NOMO-1 (cell line): ENCODE data around the gene PDE4D.

Experiments used
- DNase-seq, 2 experiments: peaks; one replicate each; lab custom pipeline; 2025; ENCODE audit not compliant: unreplicated experiment in 2 of 2; lab: John Stamatoyannopoulos, UW

PDE4D gene

GRCh38 chr5:59204114-59204897, 689.2 kb downstream of the PDE4D start:
- no peak for DNase-seq

GRCh38 chr5:59199868-59200267, 693.7 kb downstream of the PDE4D start:
- no peak for DNase-seq

GRCh38 chr5:59198832-59199231, 694.7 kb downstream of the PDE4D start:
- DNase-seq: no peak

GRCh38 chr5:59198365-59198764, 695.2 kb downstream of the PDE4D start:
- DNase-seq: no peak

GRCh38 chr5:59197911-59198310, 695.6 kb downstream of the PDE4D start:
- DNase-seq: no peak

GRCh38 chr5:59193616-59194319, 699.8 kb downstream of the PDE4D start:
- DNase-seq: no peak

GRCh38 chr5:59190746-59191145, 702.8 kb downstream of the PDE4D start:
- no peak for DNase-seq

GRCh38 chr5:59189472-59190244, 703.9 kb downstream of the PDE4D start:
- DNase-seq: no peak

GRCh38 chr5:59188419-59189225, 704.9 kb downstream of the PDE4D start:
- peak; percentile 63 to 67 for DNase-seq

GRCh38 chr5:59187857-59188256, 705.7 kb downstream of the PDE4D start:
- no peak for DNase-seq

- no peak for DNase-seq
Measured at GRCh38 chr5:59186623-59187022, 706.9 kb downstream of the PDE4D start.

GRCh38 chr5:59185757-59186385, 707.7 kb downstream of the PDE4D start:
- no peak for DNase-seq

- no peak for DNase-seq
Measured at GRCh38 chr5:59184769-59185168, 708.8 kb downstream of the PDE4D start.

- no peak for DNase-seq
Measured at GRCh38 chr5:59182760-59183159, 710.8 kb downstream of the PDE4D start.

- DNase-seq: no peak
Measured at GRCh38 chr5:59180515-59180914, 713.0 kb downstream of the PDE4D start.

- no peak for DNase-seq
Measured at GRCh38 chr5:59179704-59180103, 713.8 kb downstream of the PDE4D start.

GRCh38 chr5:59178482-59178881, 715.0 kb downstream of the PDE4D start:
- DNase-seq: peak; percentile 18 to 43

- peak; percentile 21 to 31 for DNase-seq
Measured at GRCh38 chr5:59178071-59178470, 715.5 kb downstream of the PDE4D start.

- no peak for DNase-seq
Measured at GRCh38 chr5:59177644-59178043, 715.9 kb downstream of the PDE4D start.

- DNase-seq: peak in 1 of 2 experiments; percentile 54
Measured at GRCh38 chr5:59174248-59174844, 719.2 kb downstream of the PDE4D start.
